Inferior parietal cortex (tissue), 1 donor: Measurements from ENCODE around the gene WIPI1.
"Not testable (repeated sequence)": the region's sequence is repeated elsewhere in the genome, so short reads cannot be mapped to it uniquely, and the experiment has no call there.

Source experiments
- DNase-seq: peaks from one replicate; pipeline ENCODE4 v3.0.0-alpha.2; 2016; ENCODE audit errors: extremely low spot score

Gene WIPI1, protein sequence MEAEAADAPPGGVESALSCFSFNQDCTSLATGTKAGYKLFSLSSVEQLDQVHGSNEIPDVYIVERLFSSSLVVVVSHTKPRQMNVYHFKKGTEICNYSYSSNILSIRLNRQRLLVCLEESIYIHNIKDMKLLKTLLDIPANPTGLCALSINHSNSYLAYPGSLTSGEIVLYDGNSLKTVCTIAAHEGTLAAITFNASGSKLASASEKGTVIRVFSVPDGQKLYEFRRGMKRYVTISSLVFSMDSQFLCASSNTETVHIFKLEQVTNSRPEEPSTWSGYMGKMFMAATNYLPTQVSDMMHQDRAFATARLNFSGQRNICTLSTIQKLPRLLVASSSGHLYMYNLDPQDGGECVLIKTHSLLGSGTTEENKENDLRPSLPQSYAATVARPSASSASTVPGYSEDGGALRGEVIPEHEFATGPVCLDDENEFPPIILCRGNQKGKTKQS

DNA sequence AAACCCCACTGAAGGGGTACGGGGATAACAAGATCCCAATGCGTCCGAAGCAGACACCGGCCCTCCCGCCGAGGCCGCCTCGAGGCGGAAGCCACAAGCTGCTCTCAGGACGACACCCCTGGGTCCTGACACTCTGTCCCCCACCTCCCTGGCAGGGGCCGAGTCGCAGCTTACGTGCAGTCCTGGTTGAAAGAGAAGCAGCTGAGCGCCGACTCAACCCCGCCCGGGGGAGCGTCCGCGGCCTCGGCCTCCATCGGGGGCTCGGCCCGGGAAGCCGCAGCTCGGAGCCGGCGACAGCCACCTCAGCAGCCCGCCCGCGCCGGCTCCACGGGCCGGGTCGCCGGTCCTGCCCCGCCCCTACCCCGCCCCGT lies at the start of gene WIPI1:
Gene WIPI1, minus strand, starts transcription at position 329 of the 371 bp plus-strand sequence. Its CDS starts 75 bp downstream, at position 254.
- peak; percentile 28 for DNase-seq

DNA sequence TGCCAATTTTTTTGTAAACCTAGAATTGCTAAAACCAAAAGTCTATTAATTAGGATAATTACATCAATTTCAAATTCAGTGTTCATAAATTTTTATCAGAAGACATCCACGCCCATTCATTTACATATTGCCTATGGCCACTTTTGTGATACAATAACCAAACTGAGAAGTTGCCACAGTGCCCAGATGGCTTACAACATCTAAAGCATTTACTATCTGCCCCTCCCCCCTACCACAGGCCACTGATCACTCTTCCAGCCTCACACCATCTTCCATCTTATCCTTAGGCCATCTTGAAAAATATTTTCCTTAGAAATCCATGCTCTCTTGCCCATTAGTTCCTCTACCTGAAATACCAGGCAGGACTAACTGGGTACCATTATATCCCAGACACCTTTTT lies 48.7 kb upstream of the WIPI1 start:
- no peak for DNase-seq

DNA sequence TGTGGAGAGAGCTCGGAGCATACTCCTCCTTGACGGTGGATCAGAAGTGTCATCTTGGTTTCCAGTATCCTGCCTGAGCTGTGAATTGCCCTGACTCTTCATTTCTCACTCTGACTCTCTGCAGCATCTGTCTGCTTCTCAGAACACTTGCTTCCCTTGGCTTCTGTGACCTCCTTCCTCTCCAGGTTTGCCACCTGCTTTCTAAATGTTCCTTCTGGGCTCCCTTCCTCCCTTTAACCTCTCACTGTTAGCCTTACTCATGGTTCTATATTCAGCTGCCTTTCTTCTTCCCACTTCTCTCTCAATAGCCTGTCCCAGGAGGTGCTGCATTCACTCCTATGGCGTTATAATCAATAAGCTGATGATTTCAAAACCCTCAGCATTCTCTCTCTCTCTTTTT lies 43.8 kb upstream of the WIPI1 start:
- no peak for DNase-seq

DNA sequence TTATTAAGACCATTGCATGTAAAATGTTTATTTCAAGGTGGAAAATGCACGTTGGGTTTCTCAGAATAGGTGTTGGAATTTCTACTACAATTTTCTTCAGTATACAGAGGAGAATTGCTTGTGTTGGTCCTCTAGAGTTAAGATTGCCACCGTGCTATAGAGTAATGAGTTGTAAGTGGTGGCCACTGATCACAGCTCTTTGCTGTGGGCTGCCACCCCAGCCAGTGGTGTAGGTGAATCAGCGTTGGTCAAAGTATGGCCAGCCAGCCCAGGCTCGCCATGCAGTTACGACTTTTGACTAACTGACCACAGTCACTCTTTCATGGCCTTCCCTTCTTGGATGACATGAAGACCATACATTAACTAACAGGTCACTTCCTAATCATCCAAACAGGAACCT lies 42.3 kb upstream of the WIPI1 start:
- DNase-seq: no peak

DNA sequence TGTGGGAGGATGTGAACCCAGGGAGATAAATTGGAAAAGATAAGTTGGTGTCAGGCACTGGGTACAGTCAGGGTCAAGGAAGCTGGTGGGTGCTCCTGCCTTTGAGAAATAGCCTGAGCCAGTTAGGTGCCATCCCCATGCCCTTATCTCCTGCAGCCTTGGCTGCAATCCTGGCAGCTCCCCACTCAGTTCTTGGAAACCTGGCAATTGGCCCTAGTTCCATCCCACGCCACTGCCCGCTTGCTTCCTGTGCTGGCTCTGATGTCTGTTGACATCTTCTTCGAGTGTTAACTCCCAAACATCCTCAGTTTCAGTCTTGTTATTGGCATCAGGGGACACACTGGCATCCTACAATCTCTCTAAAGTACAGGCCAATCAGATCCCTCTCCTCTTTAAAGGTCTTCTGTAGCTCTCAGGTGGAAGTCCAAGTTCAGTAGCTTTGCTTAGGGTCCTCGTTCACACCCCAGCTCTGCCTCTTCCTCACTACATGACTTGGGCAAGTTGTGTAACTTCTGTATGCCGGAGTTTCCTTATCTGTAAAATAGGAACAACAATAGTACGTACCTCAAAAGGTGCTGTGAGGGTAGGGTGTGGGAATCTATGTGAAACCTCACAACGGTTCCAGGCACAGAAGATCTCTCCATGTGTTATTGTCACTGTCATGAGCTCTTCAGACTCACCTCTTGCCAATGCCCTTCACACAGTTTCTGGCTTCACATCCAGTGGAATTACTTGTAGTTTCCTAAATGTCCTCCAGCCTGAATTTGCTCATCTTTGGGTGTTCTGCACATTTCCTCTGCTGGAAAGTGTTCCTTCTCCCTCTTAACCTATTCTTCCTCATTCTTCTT lies 41.4 kb upstream of the WIPI1 start:
- DNase-seq: no peak

- no peak for DNase-seq
These were observed 40.6 kb upstream of the WIPI1 start for GRCh38 chr17:68497885-68498319.

DNA sequence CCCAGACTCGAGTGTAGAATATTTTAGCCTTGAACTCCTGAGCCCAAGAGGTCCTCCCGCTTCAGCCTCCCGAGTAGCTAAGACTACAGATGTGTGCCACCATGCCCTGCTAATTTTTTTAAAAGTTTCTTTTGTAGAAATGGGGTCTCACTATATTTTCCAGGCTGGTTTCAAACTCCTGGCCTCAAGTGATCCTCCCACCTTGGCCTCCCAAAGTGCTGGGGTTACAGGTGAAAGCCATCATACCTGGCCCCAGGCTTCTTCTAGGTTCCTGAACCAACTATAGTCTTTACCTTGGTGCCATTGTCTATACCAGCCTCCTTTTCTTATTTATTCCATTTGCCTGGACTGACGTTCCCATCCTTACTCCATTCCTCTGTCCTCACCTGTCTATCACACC lies 37.8 kb upstream of the WIPI1 start:
- DNase-seq: no peak

GRCh38 chr17:68492394-68493054 lies 35.2 kb upstream of the WIPI1 start:
- DNase-seq: not testable (repeated sequence)

- no peak for DNase-seq
These were observed 34.3 kb upstream of the WIPI1 start for GRCh38 chr17:68491381-68492231.

GRCh38 chr17:68489919-68490318 lies 32.6 kb upstream of the WIPI1 start:
- DNase-seq: no peak

GRCh38 chr17:68484458-68484857 lies 27.2 kb upstream of the WIPI1 start:
- DNase-seq: no peak

DNA sequence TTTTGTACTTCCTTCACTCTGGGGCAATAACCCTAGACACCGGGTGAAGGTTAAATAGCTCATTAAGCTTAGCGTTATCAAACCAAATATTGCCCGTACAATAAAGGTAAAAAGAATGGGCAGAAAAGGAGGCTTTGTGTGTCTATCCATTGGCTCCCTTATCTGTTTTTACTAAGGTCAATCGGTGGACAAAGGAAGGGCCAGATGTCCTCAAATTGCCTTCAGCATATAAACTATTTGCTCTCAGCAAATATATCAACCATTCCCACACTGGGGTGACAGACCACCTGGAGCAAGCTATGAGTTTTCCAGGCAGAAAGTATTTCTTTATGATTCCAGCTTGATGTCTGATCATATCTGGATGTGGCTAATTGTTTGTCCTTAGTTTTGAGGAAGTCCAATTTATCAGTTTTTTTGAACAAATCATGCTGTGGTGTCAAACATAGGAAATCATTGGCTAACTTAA lies 25.3 kb upstream of the WIPI1 start:
- no peak for DNase-seq

DNA sequence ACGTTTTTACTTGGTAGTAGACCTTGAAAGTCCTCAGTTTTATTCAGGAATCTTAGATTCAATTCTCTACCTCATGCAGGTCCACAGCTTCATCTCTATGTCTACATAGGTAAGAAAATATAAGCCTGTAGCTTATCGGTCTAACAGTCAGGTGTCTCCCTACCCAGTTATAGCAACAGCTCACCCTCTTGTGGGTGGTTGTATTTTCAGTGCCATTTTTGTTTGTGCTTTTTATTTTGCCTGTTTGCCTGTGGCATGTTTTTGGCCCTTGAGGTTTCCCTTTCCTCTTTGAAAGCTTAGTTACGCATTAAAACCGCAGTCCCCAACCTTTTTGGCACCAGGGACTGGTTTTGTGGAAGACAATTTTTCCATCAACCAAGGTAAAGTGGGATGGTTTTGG lies 23.6 kb upstream of the WIPI1 start:
- DNase-seq: no peak

DNA sequence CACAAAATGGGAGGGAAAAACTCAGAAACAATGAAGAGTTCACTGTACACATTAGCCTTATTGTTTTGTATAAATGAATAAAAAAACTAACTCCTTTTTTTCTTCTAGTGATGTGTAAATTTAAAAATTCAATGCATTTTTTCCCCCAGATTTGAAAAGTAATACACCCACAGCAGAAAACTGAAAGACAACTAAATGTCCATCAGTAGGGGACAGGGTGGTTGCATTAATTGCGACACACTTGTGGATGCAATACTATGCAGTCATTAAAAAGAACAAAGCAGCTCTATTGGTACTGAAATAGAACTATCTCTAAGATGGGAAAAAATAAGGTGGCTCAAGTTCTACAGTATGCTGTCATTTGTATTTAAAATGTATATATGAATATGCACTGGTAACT lies 13.7 kb upstream of the WIPI1 start:
- no peak for DNase-seq

DNA sequence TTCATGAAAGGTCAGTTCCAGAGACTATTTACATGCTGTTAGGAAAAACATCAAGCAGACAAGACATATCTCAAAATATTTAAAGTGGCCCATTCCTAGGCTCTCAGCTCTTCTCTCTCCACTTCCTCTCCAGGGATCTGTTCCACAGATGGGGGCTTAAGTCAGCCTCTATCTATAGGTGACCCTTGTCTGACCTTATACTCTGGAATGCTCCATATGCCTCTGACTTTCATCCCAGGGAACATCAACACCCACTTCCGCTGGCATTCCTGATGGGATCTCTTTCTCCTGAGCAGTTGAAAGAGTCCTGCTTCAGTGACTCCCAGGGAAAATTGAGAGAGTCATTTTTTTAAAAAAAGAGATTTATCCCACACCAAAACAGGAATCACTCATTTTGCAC lies 11.5 kb upstream of the WIPI1 start:
- DNase-seq: no peak

DNA sequence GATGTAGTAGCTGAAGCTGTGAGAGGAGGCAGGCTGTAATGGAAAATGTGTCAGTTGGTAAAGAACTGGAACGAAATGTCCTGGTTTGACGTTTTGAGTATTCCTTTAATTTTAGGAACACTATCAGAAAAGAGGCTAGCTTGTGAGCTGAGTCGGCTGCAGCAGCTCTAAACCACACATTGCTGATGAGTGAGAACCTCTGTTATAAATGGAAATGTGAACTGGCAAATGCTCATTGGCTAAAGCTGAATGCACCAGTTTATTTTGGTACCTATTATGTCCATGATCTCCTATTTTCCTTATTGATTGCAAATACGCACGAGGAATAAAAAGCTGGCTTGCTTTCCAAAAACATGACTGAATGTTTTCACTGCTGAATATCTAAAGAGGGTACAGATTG lies 11.0 kb upstream of the WIPI1 start:
- peak; percentile 29 for DNase-seq

GRCh38 chr17:68463211-68464019 lies 6.1 kb upstream of the WIPI1 start:
- DNase-seq: no peak

DNA sequence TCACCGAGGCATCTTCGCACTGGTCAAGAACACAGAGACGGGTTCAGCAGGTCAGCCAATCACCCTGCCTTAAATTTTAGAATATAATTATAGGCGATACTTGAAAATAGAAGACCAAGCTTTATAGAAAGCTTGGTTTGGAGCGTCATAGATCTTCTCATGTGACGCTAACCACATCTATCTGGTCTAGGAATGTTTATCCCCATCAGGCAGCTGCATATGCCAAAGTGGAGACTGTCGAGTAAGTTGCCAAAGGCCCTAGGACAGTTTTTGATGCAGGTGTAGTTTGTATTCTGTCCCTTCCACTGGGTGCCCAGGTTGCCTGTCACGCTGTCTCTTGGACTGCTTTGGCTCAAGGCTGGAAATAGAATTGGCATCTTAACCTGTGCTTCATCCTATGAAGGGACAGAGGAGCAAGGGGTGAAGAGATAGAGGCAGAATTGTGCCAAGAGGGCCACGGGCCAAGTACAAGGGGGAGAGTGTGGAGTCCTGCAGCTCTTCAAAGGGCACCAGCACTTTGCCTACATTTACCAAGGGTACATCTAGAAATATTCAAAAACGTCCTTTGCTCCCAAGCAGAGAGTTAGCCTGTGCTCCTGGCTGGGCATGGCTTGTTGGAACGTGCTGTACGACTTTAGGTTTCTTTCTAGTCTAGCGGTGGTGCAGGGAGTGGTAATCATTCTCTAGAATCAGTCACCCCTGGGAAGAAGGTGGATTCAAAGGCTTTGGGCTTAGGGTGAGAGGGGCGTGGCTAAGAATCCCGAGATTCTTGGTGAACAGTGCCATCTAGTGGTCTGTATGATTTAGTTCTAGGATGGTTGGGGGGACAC lies 5.3 kb upstream of the WIPI1 start:
- peak; percentile 95 for DNase-seq

- no peak for DNase-seq
These were observed 4.3 kb upstream of the WIPI1 start for GRCh38 chr17:68461589-68461988.
